GM13976 (cell line): ENCODE measurements around the gene B4GALT6.
"Not testable (repeated sequence)": the region's sequence is repeated elsewhere in the genome, so short reads cannot be mapped to it uniquely, and the experiment has no call there.

Source experiments
- DNase-seq: peaks from one replicate; pipeline ENCODE4 v3.0.0; 2012; ENCODE audit warnings: low spot score
- in situ Hi-C: fragments of 300-500 bp; cut with MboI; formaldehyde crosslinking; loops from one replicate; pipeline ENCODE4 v1.12.0; 2022; ENCODE audit warnings: low sequenced_read_pairs, mixed read lengths, inconsistent platforms; ENCODE audit not compliant: unreplicated experiment
- TF ChIP-seq, protein P1 (sequence below): IDR thresholded peaks from 2 replicates; pipeline ENCODE4 v1.5.1; 2012; ENCODE audit warnings: borderline replicate concordance, mild to moderate bottlenecking; ENCODE audit not compliant: insufficient read depth; ENCODE audit errors: extremely low read depth, missing control alignments, control extremely low read depth

Gene B4GALT6, protein sequence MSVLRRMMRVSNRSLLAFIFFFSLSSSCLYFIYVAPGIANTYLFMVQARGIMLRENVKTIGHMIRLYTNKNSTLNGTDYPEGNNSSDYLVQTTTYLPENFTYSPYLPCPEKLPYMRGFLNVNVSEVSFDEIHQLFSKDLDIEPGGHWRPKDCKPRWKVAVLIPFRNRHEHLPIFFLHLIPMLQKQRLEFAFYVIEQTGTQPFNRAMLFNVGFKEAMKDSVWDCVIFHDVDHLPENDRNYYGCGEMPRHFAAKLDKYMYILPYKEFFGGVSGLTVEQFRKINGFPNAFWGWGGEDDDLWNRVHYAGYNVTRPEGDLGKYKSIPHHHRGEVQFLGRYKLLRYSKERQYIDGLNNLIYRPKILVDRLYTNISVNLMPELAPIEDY

DNA sequence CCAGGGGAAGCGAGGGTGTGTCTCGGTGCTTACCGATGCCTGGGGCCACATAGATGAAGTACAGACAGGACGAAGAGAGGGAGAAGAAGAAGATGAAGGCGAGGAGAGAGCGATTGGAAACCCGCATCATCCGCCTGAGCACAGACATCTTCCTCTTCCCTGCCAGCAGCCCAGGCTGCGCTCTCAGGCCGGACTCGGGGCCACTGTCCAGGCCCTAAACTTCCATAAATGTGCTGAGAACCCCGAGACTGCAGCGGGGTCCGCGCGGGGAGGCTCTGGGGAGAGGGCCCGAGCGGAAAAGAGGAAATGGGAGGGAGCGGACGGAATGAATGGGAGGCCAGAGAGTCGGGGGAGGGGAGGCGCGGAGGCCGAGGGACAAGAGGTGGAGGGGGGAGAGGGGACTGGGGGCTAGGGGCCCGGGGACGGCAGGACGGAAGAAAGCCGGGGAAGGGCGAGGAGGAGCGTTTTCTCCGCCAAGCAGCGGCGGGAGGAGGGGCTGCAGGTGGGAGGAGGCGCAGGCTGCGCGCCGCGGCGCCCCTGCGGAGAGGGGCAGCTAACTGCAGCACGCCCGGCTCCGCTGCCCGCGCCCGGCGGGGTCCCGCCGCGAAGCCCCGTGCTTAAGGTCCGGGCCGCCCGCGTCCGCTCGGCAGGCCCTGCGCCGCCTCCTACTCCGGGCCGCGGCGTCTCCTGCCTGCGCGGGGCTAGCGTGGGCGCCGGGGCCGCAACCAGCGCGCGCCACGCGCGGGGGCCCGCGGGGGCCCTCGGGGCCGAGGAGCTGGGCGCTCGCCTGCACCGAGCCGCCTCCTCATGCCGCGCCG is at the start of gene B4GALT6:
Gene B4GALT6 (minus strand): TSS at position 303 of the 818 bp plus-strand sequence. CDS start 155 bp downstream, at position 148.
- in situ Hi-C loops = no loop called here
- peak; percentile 82 for DNase-seq
- TF ChIP-seq, protein P1, sequence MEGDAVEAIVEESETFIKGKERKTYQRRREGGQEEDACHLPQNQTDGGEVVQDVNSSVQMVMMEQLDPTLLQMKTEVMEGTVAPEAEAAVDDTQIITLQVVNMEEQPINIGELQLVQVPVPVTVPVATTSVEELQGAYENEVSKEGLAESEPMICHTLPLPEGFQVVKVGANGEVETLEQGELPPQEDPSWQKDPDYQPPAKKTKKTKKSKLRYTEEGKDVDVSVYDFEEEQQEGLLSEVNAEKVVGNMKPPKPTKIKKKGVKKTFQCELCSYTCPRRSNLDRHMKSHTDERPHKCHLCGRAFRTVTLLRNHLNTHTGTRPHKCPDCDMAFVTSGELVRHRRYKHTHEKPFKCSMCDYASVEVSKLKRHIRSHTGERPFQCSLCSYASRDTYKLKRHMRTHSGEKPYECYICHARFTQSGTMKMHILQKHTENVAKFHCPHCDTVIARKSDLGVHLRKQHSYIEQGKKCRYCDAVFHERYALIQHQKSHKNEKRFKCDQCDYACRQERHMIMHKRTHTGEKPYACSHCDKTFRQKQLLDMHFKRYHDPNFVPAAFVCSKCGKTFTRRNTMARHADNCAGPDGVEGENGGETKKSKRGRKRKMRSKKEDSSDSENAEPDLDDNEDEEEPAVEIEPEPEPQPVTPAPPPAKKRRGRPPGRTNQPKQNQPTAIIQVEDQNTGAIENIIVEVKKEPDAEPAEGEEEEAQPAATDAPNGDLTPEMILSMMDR = no peak

DNA sequence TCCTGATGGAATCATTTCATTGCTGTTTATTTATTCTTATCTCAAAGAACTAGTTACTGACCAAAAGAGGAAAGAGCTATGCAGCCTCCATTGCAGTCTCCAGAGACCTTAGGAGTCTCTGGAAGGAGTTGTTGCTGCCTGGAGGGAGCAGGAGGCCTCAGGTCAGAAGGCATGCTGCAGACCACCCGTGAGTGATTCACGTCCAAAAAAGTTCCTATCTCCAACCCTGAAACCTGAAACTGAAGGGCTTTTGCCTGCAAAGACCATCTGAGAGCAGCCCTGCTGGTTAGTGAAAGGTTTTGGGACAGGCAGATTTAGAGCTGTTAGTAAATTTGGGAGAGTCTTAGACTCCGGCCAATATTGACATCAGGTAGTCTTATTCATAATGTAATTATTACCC is 47.2 kb upstream of the B4GALT6 start:
- in situ Hi-C loops = loop anchor here (25.0 kb wide), 1 partner anchor 231 kb away; no protein-coding TSS in a partner anchor
- TF ChIP-seq, protein P1 = no peak
- DNase-seq = no peak

DNA sequence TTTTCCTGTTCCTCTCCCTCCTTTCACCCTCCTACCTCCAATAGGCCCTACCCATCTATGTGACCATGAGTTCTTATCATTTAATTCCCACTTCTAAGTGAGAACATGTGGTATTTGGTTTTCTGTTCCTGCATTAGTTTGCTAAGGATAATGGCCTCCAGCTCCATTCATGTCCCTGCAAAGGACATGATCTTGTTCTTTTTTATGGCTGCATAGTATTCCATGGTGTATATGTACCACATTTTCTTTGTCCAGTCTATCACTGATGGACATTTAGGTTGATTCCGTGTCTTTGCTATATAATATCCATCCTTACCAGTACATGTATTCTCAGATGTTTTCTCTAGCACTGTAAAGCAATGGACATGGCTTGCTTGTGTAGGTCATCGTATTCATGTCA is 44.8 kb upstream of the B4GALT6 start:
- DNase-seq = not testable (repeated sequence)
- in situ Hi-C loops = loop anchor here (25.0 kb wide), 1 partner anchor 233 kb away; no protein-coding TSS in a partner anchor

DNA sequence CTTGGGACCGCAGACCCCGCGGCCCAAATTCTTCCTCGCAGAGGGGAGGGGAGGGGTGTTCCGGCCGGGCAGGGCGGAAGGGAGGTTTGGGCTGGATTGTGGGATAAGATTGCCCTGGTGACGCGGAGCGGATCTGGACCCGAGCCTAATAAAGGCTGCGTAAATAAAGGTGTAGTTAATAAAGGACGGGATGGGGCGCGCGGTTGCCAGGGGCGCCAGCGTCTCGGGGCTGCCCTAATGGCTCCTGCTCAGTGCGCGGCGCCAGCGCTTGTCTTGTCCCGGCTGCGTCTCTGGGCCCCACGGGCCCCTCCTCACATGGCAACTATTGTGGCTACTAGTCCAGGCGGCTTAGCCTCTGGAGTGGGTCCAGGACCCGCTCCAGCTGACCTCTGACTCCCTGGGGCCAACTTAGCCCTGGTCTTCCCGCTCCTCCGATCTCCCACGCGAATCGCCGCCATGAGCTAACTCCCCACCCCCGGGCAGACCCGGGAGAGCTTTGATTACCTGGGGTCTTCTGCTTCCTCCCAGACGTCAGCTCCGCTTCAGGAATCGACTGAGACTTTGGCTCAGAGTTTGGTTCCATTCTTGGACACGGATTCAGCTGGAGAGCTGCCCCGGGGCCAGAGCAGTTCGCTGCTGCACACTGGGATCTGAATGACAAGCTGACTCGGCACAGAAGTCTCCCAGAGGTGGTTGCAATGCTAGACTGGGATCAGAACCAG is 39.8 kb upstream of the B4GALT6 start:
- in situ Hi-C loops = no loop called here
- peak; percentile 59 for DNase-seq
- TF ChIP-seq, protein P1 = no peak

DNA sequence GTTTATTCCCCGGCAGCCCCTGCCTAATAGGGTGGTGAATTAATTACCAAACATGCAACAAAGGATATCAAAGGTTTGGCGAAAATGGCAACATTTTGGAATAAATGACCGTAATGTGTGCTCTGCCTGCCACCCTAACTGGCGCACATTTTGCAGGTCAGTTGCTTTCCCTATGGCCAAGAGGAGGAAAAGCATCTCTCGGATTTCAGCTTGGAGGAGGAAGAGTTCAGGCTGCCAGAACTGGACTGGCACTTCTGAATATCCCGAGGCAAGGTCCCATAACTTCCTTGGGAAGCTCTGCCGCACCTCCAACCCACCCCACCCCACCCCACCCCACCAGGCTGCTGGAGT is 39.2 kb upstream of the B4GALT6 start:
- in situ Hi-C loops = no loop called here
- TF ChIP-seq, protein P1 = no peak
- no peak for DNase-seq

DNA sequence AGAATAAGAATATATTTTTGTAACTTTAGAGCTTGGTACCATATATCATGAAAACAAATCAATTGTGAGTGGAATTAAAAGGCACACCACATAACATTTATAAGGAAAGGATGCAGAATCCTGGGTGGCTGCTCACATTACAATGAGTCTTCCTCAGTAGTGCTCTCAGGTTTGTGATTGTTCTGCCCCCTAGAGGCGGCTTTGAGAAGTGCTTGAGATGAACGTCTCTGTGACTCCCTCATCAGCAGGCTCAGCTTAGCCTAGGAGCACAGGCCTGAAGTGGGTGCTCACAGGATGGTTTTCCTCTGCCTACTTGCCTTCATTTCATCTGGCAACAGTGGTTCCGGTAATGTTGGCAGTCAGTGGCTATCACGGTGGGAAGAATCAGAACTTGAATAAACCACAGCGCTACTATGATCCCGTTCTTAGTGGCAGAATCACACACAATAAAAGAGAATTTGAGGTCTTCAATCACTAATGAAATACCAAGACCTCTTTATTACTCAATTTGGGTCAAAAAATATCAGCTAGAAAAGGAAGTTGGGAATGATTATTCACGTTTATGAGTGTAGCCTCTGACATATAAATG is 38.1 kb upstream of the B4GALT6 start:
- TF ChIP-seq, protein P1 = peak; percentile 85
- in situ Hi-C loops = no loop called here
- peak; percentile 82 for DNase-seq

DNA sequence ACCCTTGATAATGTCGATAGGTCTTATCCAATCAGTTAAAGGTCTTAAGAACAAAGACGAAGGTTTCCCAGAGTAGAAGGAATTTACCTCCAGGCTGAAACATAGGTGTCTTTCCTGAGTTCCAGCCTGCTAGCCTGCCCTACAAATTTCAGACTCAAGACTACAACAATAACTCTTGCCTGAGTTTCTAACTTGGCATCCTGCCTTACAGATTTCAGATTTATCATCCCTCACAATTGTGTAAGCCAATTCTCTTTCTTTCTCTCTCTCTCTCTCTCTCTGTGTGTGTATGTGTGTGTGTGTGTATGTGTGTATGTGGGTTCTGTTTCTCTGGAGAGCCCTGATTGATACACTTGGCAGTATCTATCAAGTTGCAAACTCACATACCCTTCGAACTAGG is 37.2 kb upstream of the B4GALT6 start:
- TF ChIP-seq, protein P1 = no peak
- in situ Hi-C loops = no loop called here
- DNase-seq = no peak
